Measurements from ENCODE around the gene KRT39. TPM values are rescaled to one million over a fixed set of nuclear protein-coding genes. Genes with fewer than 3 reads are reported as not detected.
"Not testable (repeated sequence)": the region's sequence is repeated elsewhere in the genome, so short reads cannot be mapped to it uniquely, and the experiment has no call there.

Gene KRT39
- total and polyA plus RNA-seq, 5 donors, result not detected

DNA sequence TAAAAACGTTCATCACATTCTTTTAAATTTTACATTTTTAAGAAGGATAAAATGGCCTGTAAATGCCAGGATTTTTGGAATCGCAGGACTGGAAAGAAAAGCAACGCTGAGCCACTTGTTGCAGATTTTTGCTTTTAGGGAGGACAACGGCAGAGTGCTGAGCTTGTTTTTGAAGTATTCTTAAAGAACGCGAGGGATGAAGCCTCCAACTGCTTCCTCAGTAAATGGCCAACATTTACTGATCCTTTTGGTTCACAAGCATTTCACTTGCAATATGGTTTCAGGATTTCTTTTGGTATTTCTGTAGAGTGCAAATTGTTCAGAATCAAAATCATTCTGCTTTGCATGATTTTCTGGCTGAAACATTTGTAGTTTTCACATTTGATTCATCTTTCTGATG is 26.5 kb downstream of the KRT39 start:
- intact Hi-C loops (cut with DNase I), result no loop called here
- Histone ChIP-seq H3K27ac (ENCODE audit: low read length) (no peak overlapping the region), H3K4me3 (ENCODE audit: low read length) (no peak overlapping the region), H3K9me3 (ENCODE audit: control insufficient read depth, low read length) (no peaks in the 10 kb centered on the region), H3K4me1 (ENCODE audit: control insufficient read depth, insufficient read depth, low read length) (no peaks in the 10 kb centered on the region), H3K27me3 (ENCODE audit: control insufficient read depth, insufficient read depth) (no peaks in the 10 kb centered on the region)
- WGBS, result 78% methylated on average over 6 of the region's 6 CpGs
- ATAC-seq, result no peak
- DNase-seq, result no peak

DNA sequence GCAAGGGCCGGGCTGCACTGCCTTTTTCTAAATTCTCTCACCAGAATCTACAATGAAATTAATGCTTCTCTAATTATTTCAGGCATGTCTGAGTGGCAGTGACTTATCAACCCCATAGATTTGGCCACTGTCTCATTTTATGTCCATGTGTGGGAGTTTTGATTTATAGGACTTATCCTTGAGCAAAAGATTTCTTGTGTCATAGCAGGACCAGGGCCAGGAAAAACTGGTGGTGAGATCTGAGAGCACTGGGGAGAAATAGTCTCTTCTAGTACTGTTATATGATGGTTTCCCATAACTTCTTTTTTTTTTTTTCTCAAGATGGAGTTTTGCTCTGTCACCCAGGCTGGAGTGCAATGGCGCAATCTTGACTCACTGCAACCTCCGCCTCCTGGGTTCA is 27.8 kb downstream of the KRT39 start:
- WGBS, result 83% methylated on average over 3 of the region's 3 CpGs
- ATAC-seq, result no peak
- no peak for DNase-seq
- Histone ChIP-seq H3K4me1 (ENCODE audit: control insufficient read depth, insufficient read depth, low read length) (no peaks in the 10 kb centered on the region), H3K27ac (ENCODE audit: low read length) (no peak overlapping the region), H3K9me3 (ENCODE audit: control insufficient read depth, low read length) (no peaks in the 10 kb centered on the region), H3K27me3 (ENCODE audit: control insufficient read depth, insufficient read depth) (no peaks in the 10 kb centered on the region), H3K4me3 (ENCODE audit: low read length) (no peak overlapping the region)
- intact Hi-C loops (cut with DNase I), result no loop called here

- H3K27ac ChIP-seq (ENCODE audit: low read length), result no peak within 1 kb of the TSS
- no peaks in the 10 kb centered on the region for H3K27me3 ChIP-seq (ENCODE audit: control insufficient read depth, insufficient read depth)
- no peaks in the 10 kb centered on the region for H3K9me3 ChIP-seq (ENCODE audit: control insufficient read depth, low read length)
- no peak within 1 kb of the TSS for H3K4me3 ChIP-seq (ENCODE audit: low read length)
- ATAC-seq (no peak), DNase-seq (no peak)
- H3K4me1 ChIP-seq (ENCODE audit: control insufficient read depth, insufficient read depth, low read length), result no peaks in the 10 kb centered on the region
- intact Hi-C loops (cut with DNase I), result no loop called here
- WGBS, result 41% methylated on average over 9 of the region's 9 CpGs
Observed at GRCh38 chr17:40937384-40937819, 29.3 kb downstream of the KRT39 start, which contains the start of gene KRT23. KRT23 (minus strand) TSS chr17:40937646; CDS start chr17:40936603, 1,043 bp downstream.

GRCh38 chr17:40936976-40937375 is 29.8 kb downstream of the KRT39 start:
- WGBS, result 72% methylated on average over 5 of the region's 5 CpGs
- no peak for DNase-seq
- no peak overlapping the region for H3K4me3 ChIP-seq (ENCODE audit: low read length)
- H3K4me1 ChIP-seq (ENCODE audit: control insufficient read depth, insufficient read depth, low read length), result no peaks in the 10 kb centered on the region
- no peak for ATAC-seq
- intact Hi-C loops (cut with DNase I), result no loop called here
- H3K27me3 ChIP-seq (ENCODE audit: control insufficient read depth, insufficient read depth), result no peaks in the 10 kb centered on the region
- no peaks in the 10 kb centered on the region for H3K9me3 ChIP-seq (ENCODE audit: control insufficient read depth, low read length)
- no peak overlapping the region for H3K27ac ChIP-seq (ENCODE audit: low read length)

GRCh38 chr17:40936437-40936971 is 30.2 kb downstream of the KRT39 start:
- no peak for ATAC-seq
- Histone ChIP-seq H3K27me3 (ENCODE audit: control insufficient read depth, insufficient read depth) (no peaks in the 10 kb centered on the region), H3K9me3 (ENCODE audit: control insufficient read depth, low read length) (no peaks in the 10 kb centered on the region), H3K4me3 (ENCODE audit: low read length) (no peak overlapping the region), H3K27ac (ENCODE audit: low read length) (no peak overlapping the region), H3K4me1 (ENCODE audit: control insufficient read depth, insufficient read depth, low read length) (no peaks in the 10 kb centered on the region)
- DNase-seq, result no peak
- intact Hi-C loops (cut with DNase I), result no loop called here
- 89% methylated on average over 19 of the region's 19 CpGs for WGBS

DNA sequence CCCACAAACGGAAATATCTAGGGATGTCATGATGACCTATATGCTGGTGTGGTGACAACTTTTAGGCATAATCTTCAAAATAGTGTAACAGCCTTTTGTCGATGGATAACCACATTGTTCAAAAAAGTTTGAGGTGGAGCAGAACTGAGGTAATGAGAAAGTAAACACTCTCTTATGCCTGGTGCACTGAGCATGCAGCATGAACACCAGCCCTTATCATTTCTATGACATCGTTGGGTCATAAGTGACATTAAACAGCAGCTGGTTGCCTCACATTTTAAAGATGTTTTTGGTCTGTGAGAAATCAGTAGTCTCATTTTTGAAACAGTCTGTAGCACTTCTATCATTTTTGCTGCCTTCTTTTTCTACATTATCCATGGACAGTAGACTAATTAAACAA is 31.1 kb downstream of the KRT39 start:
- no peak for DNase-seq
- no peak for ATAC-seq
- Histone ChIP-seq H3K9me3 (ENCODE audit: control insufficient read depth, low read length) (no peaks in the 10 kb centered on the region), H3K27ac (ENCODE audit: low read length) (no peak overlapping the region), H3K27me3 (ENCODE audit: control insufficient read depth, insufficient read depth) (no peaks in the 10 kb centered on the region), H3K4me3 (ENCODE audit: low read length) (no peak overlapping the region), H3K4me1 (ENCODE audit: control insufficient read depth, insufficient read depth, low read length) (no peaks in the 10 kb centered on the region)
- WGBS, result 36% methylated on average over 3 of the region's 3 CpGs
- intact Hi-C loops (cut with DNase I), result no loop called here

- no peak for ATAC-seq
- Histone ChIP-seq H3K4me3 (ENCODE audit: low read length) (no peak overlapping the region), H3K4me1 (ENCODE audit: control insufficient read depth, insufficient read depth, low read length) (no peaks in the 10 kb centered on the region), H3K27ac (ENCODE audit: low read length) (no peak overlapping the region), H3K27me3 (ENCODE audit: control insufficient read depth, insufficient read depth) (no peaks in the 10 kb centered on the region), H3K9me3 (ENCODE audit: control insufficient read depth, low read length) (peaks cover 2% of the 10 kb centered on the region)
- 91% methylated on average over 2 of the region's 2 CpGs for WGBS
- no peak for DNase-seq
- intact Hi-C loops (cut with DNase I), result no loop called here
Observed at GRCh38 chr17:40932608-40933007, 34.1 kb downstream of the KRT39 start.

DNA sequence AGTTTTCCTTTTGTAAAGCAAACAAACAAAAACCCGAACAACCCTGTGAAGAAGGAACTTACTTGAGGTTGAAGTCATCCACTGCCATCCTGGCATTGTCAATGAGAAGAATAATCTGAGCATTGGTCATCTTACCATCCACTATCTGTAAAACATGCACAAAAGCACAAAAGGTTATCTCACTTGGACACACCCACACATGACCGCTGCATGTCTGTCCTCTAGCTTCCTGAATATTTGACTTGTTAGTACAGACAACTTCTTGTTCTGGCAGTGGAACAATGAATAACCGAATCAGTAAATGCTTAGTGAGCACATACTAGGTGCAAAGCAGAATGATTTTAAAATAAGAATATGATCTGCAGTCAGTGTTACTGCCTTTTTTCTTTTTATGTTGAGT is 35.4 kb downstream of the KRT39 start:
- DNase-seq (no peak), ATAC-seq (no peak)
- intact Hi-C loops (cut with DNase I), result no loop called here
- no peak overlapping the region for H3K4me3 ChIP-seq (ENCODE audit: low read length)
- WGBS, result 49% methylated on average over 3 of the region's 3 CpGs
- H3K9me3 ChIP-seq (ENCODE audit: control insufficient read depth, low read length), result peaks cover 2% of the 10 kb centered on the region
- no peaks in the 10 kb centered on the region for H3K4me1 ChIP-seq (ENCODE audit: control insufficient read depth, insufficient read depth, low read length)
- H3K27me3 ChIP-seq (ENCODE audit: control insufficient read depth, insufficient read depth), result peaks cover 2% of the 10 kb centered on the region
- H3K27ac ChIP-seq (ENCODE audit: low read length), result no peak overlapping the region

- H3K9me3 ChIP-seq (ENCODE audit: control insufficient read depth, low read length), result peaks cover 2% of the 10 kb centered on the region
- intact Hi-C loops (cut with DNase I), result no loop called here
- 75% methylated on average over 8 of the region's 8 CpGs for WGBS
- H3K4me1 ChIP-seq (ENCODE audit: control insufficient read depth, insufficient read depth, low read length), result peaks cover 1% of the 10 kb centered on the region
- DNase-seq (no peak), ATAC-seq (no peak)
- peaks cover 2% of the 10 kb centered on the region for H3K27me3 ChIP-seq (ENCODE audit: control insufficient read depth, insufficient read depth)
- H3K4me3 ChIP-seq (ENCODE audit: low read length), result no peak overlapping the region
- no peak overlapping the region for H3K27ac ChIP-seq (ENCODE audit: low read length)
Observed at GRCh38 chr17:40926341-40926740, 40.4 kb downstream of the KRT39 start.

- DNase-seq (peak in 1 of 3 donors; percentile 28), ATAC-seq (peak in 1 of 2 donors; percentile 72)
- no peak overlapping the region for H3K27ac ChIP-seq (ENCODE audit: low read length)
- intact Hi-C loops (cut with DNase I), result no loop called here
- no peak overlapping the region for H3K4me3 ChIP-seq (ENCODE audit: low read length)
- H3K27me3 ChIP-seq (ENCODE audit: control insufficient read depth, insufficient read depth), result peaks cover 2% of the 10 kb centered on the region
- H3K9me3 ChIP-seq (ENCODE audit: control insufficient read depth, low read length), result no peaks in the 10 kb centered on the region
- H3K4me1 ChIP-seq (ENCODE audit: control insufficient read depth, insufficient read depth, low read length), result peaks cover 1% of the 10 kb centered on the region
- WGBS, result 47% methylated on average over 2 of the region's 2 CpGs
Observed at GRCh38 chr17:40922239-40922638, 44.5 kb downstream of the KRT39 start.

GRCh38 chr17:40921026-40921425 is 45.7 kb downstream of the KRT39 start:
- intact Hi-C loops (cut with DNase I), result no loop called here
- ATAC-seq (no peak), DNase-seq (no peak)
- WGBS, result 66% methylated on average over 2 of the region's 2 CpGs
- Histone ChIP-seq H3K9me3 (ENCODE audit: control insufficient read depth, low read length) (no peaks in the 10 kb centered on the region), H3K27me3 (ENCODE audit: control insufficient read depth, insufficient read depth) (no peaks in the 10 kb centered on the region), H3K4me1 (ENCODE audit: control insufficient read depth, insufficient read depth, low read length) (peaks cover 1% of the 10 kb centered on the region), H3K4me3 (ENCODE audit: low read length) (no peak overlapping the region), H3K27ac (ENCODE audit: low read length) (no peak overlapping the region)

DNA sequence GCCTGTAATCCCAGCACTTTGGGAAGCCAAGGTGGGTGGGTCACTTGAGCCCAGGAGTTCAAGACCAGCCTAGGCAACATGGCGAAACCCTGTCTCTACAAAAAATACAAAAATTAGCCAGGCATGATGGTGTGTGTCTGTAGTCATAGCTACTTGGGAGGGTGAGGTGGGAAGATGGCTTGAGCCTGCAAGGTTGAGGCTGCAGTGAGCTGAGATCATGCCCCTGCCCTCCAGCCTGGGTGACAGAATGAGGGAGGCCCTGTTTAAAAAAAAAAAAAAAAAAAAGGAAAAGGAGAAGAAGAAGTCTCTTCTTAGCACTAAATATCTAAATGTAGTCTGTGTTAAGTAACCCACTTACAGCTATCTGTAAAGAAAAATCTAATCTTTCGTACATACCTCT is 49.6 kb downstream of the KRT39 start:
- not testable (repeated sequence) for H3K27ac ChIP-seq (ENCODE audit: low read length); H3K4me3 ChIP-seq (ENCODE audit: low read length); H3K4me1 ChIP-seq (ENCODE audit: control insufficient read depth, insufficient read depth, low read length); H3K27me3 ChIP-seq (ENCODE audit: control insufficient read depth, insufficient read depth); H3K9me3 ChIP-seq (ENCODE audit: control insufficient read depth, low read length); ATAC-seq; DNase-seq
- intact Hi-C loops (cut with DNase I), result loop anchor here in 1 of 4 donors (10.0 kb wide), 1 partner anchor 628 kb away; no protein-coding TSS in a partner anchor
- 95% methylated on average over 2 of the region's 2 CpGs for WGBS

Data from right cardiac atrium (tissue), 5 donors.